ENCODE results near the gene BEST1. TPM values are rescaled to one million over a fixed set of nuclear protein-coding genes. Genes with fewer than 3 reads are reported as not detected.

The BEST1 gene
- total RNA-seq, 2 experiments from 2014 or later = 0.14 to 0.25 TPM

DNA sequence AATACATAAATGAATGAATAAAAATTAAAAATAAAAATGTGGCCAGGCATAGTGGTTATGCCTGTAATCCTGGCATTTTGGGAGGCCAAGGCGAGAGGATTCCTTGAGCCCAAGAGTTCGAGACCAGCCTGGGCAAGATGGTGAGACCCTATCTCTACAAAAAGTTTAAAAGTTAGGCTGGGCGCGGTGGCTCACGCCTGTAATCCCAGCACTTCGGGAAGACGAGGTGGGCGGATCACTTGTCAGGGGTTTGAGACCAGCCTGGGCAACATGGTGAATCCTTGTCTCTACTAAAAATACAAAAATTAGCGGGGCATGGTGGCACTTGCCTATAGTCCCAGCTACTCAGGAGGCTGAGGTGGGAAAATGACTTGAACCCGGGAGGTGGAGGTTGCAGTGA lies 9.7 kb upstream of the BEST1 start:
- Mint-ChIP-seq H3K27me3 (peaks cover 9% of the 10 kb centered on the region), H3K4me3 (no peak overlapping the region), H3K9me3 (peaks cover 6% of the 10 kb centered on the region), H3K4me1 (ENCODE audit: low read depth) (no peaks in the 10 kb centered on the region), H3K27ac (no peak overlapping the region), H3K36me3 (ENCODE audit: low read depth) (no peaks in the 10 kb centered on the region)
- Histone ChIP-seq H3K27me3 (ENCODE audit: control insufficient read depth in 1 of 2, insufficient read depth in 2 of 2, low read length in 2 of 2) (no peaks in the 10 kb centered on the region), H3K36me3 (ENCODE audit: insufficient read depth, low read length) (no peaks in the 10 kb centered on the region), H3K9me3 (ENCODE audit: control insufficient read depth in 1 of 2, insufficient read depth in 1 of 2, low read length in 2 of 2) (peaks cover 6 to 9% of the 10 kb centered on the region in 2 experiments), H3K27ac (ENCODE audit: low read depth in 1 of 2, low read length in 2 of 2) (no peak overlapping the region), H3K4me1 (ENCODE audit: insufficient read depth, low read length) (no peaks in the 10 kb centered on the region), H3K4me3 (ENCODE audit: low read length) (no peak overlapping the region)
- intact Hi-C loops (cut with DNase I, micrococcal nuclease) = no loop called here
- no peak for ATAC-seq (ENCODE audit: poor library complexity)
- TF ChIP-seq, protein P1, sequence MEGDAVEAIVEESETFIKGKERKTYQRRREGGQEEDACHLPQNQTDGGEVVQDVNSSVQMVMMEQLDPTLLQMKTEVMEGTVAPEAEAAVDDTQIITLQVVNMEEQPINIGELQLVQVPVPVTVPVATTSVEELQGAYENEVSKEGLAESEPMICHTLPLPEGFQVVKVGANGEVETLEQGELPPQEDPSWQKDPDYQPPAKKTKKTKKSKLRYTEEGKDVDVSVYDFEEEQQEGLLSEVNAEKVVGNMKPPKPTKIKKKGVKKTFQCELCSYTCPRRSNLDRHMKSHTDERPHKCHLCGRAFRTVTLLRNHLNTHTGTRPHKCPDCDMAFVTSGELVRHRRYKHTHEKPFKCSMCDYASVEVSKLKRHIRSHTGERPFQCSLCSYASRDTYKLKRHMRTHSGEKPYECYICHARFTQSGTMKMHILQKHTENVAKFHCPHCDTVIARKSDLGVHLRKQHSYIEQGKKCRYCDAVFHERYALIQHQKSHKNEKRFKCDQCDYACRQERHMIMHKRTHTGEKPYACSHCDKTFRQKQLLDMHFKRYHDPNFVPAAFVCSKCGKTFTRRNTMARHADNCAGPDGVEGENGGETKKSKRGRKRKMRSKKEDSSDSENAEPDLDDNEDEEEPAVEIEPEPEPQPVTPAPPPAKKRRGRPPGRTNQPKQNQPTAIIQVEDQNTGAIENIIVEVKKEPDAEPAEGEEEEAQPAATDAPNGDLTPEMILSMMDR (IDR thresholded peaks at IDR 0.05) = no peak
- ChIA-PET CTCF (interaction anchor here (0.5 to 1.5 kb wide), 2 partner anchors 42 to 92 kb away, joined by 3 read pairs; no protein-coding TSS in a partner anchor), POLR2A (no interaction called here)
- no peak for DNase-seq

DNA sequence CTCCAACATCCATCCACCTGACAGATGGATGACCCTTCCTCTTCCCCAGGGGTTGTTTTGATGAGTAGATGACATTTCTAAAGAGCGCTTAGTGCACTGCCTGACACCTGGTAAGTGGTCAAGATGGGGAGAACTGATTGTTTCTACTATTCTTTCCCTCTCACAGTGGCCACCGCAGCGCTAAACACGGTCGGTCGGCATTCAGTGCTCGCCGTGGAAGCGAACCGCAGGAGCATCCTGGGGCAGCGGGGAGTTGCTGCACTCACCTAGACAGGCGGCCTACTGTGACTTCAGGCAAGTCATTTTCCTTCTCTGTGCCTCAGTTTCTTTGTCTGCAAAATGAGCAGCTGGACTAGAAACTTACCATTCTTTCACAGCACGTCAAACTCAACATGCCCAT lies 5.0 kb upstream of the BEST1 start:
- H3K4me1 ChIP-seq (ENCODE audit: insufficient read depth, low read length) = peaks cover 8% of the 10 kb centered on the region
- Mint-ChIP-seq H3K9me3 (no peaks in the 10 kb centered on the region), H3K27ac (no peak overlapping the region), H3K4me1 (ENCODE audit: low read depth) (no peaks in the 10 kb centered on the region), H3K4me3 (no peak overlapping the region), H3K36me3 (ENCODE audit: low read depth) (no peaks in the 10 kb centered on the region), H3K27me3 (peaks cover 10% of the 10 kb centered on the region)
- no peaks in the 10 kb centered on the region for H3K36me3 ChIP-seq (ENCODE audit: insufficient read depth, low read length)
- TF ChIP-seq, protein P1 (IDR thresholded peaks at IDR 0.05) = no peak
- no peak for ATAC-seq (ENCODE audit: poor library complexity)
- POLR2A ChIA-PET = no interaction called here
- H3K27me3 ChIP-seq (ENCODE audit: control insufficient read depth in 1 of 2, insufficient read depth in 2 of 2, low read length in 2 of 2) = no peaks in the 10 kb centered on the region
- CTCF ChIA-PET = interaction anchor here (3.4 to 3.5 kb wide), 2 partner anchors 46 to 137 kb away, joined by 44 to 73 read pairs; no protein-coding TSS in a partner anchor
- no peaks in the 10 kb centered on the region for H3K9me3 ChIP-seq (ENCODE audit: control insufficient read depth in 1 of 2, insufficient read depth in 1 of 2, low read length in 2 of 2)
- no peak for DNase-seq
- no peak overlapping the region for H3K27ac ChIP-seq (ENCODE audit: low read depth in 1 of 2, low read length in 2 of 2)
- intact Hi-C loops (cut with DNase I, micrococcal nuclease) = loop anchor here in 1 of 2 experiments (5.0 kb wide), 1 partner anchor 48 kb away; no protein-coding TSS in a partner anchor
- no peak overlapping the region for H3K4me3 ChIP-seq (ENCODE audit: low read length)

DNA sequence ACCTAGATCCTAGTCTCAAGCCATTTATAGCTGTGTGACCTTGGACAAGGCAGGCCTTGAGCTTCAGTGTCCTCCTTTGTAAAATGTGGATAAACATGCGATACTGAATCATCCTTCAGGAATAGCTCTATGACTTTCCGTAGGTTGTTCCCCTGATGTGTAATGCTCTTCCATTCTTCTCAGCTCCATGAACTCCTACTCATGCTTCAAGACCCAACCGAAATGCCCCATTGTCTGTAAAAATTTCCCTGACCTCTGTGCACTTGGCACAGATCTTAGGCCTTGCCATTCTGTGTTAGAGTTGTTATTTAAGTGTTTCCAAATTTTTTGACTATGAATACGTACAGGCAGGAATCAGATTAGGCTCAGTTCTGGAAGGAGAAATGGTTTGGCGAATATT lies 3.3 kb upstream of the BEST1 start:
- TF ChIP-seq, protein P1 (IDR thresholded peaks at IDR 0.05) = no peak
- intact Hi-C loops (cut with DNase I, micrococcal nuclease) = loop anchor here (1.0 to 5.0 kb wide), 5 partner anchors 48 to 150 kb away; no protein-coding TSS in a partner anchor
- Mint-ChIP-seq H3K36me3 (ENCODE audit: low read depth) (no peaks in the 10 kb centered on the region), H3K9me3 (no peaks in the 10 kb centered on the region), H3K4me3 (no peak overlapping the region), H3K27me3 (peaks cover 13% of the 10 kb centered on the region), H3K27ac (no peak overlapping the region), H3K4me1 (ENCODE audit: low read depth) (no peaks in the 10 kb centered on the region)
- H3K4me3 ChIP-seq (ENCODE audit: low read length) = no peak overlapping the region
- DNase-seq (no peak), ATAC-seq (ENCODE audit: poor library complexity) (no peak)
- ChIA-PET POLR2A (interaction anchor here (0.7 to 3.6 kb wide), 4 partner anchors 8 to 78 kb away, joined by 3 to 20 read pairs (median 4); partner anchors contain the start of gene FTH1), CTCF (interaction anchor here (0.6 to 3.5 kb wide), 20 partner anchors 9 to 368 kb away, joined by 3 to 73 read pairs (median 6); partner anchors contain the start of gene FTH1)
- H3K27me3 ChIP-seq (ENCODE audit: control insufficient read depth in 1 of 2, insufficient read depth in 2 of 2, low read length in 2 of 2) = peaks cover 0 to 3% of the 10 kb centered on the region in 2 experiments
- H3K4me1 ChIP-seq (ENCODE audit: insufficient read depth, low read length) = peaks cover 8% of the 10 kb centered on the region
- H3K9me3 ChIP-seq (ENCODE audit: control insufficient read depth in 1 of 2, insufficient read depth in 1 of 2, low read length in 2 of 2) = no peaks in the 10 kb centered on the region
- H3K36me3 ChIP-seq (ENCODE audit: insufficient read depth, low read length) = no peaks in the 10 kb centered on the region
- no peak overlapping the region for H3K27ac ChIP-seq (ENCODE audit: low read depth in 1 of 2, low read length in 2 of 2)
